Prostate gland (tissue), 2 donors: ENCODE measurements around the gene SYNPO2L. TPM values are rescaled to one million over a fixed set of nuclear protein-coding genes. Genes with fewer than 3 reads are reported as not detected.
"Not testable (repeated sequence)": the region's sequence is repeated elsewhere in the genome, so short reads cannot be mapped to it uniquely, and the experiment has no call there.

Experiments used
- DNase-seq: peaks from one replicate; pipeline ENCODE4 v3.0.0-alpha.2; 2019; ENCODE audit warnings: low spot score
- H3K27ac ChIP-seq, 2 donors: fragments of 200-600 bp; sonication (generic); 2 replicates each; pipeline ENCODE4 v1.5.1; 2017 to 2019
- H3K27me3 ChIP-seq: fragments of 200-600 bp; sonication (generic); replicated peaks from 2 replicates; pipeline ENCODE4 v1.5.1; 2019; ENCODE audit not compliant: insufficient read depth
- H3K36me3 ChIP-seq, 2 donors: fragments of 200-600 bp; sonication (generic); 1 replicate in 1 of 2; 2 replicates in 1 of 2; pipeline versions ENCODE4 v1.5.1 to v1.8.1; 2017 to 2019
- H3K4me1 ChIP-seq: fragments of 200-600 bp; sonication (generic); replicated peaks from 2 replicates; pipeline ENCODE4 v1.5.1; 2019
- H3K4me3 ChIP-seq, 2 donors: fragments of 200-600 bp; sonication (generic); 2 replicates each; pipeline ENCODE4 v1.5.1; 2017 to 2019
- H3K9me3 ChIP-seq: fragments of 200-600 bp; sonication (generic); 2 replicates; pipeline ENCODE4 v1.5.1; 2017
- POLR2A ChIP-seq: fragments of 450-650 bp; IDR thresholded peaks from one replicate; pipeline ENCODE4 v1.6.1; 2016; ENCODE audit warnings: antibody characterized with exemption, mild to moderate bottlenecking
- POLR2AphosphoS5 ChIP-seq: sonication (generic); formaldehyde crosslinking; IDR thresholded peaks from one replicate; pipeline ENCODE4 v1.6.1; 2017; ENCODE audit warnings: antibody characterized with exemption
- WGBS: methylation state at CpG from one replicate; pipeline ENCODE4 v1.1.5; 2018; 5-methylcytosine and 5-hydroxymethylcytosine counted together
- intact Hi-C: fragments of 100-400 bp; cut with DNase I; formaldehyde crosslinking; loops from one replicate; pipeline ENCODE4 v1.14.2; 2022
- total RNA-seq, 2 donors: library from RNA; depleted of rRNA; stranded (reverse); fragments of >200 nt; gene quantifications; one replicate each; pipeline ENCODE4 v1.1.0, GENCODE V29; 2016
- TF ChIP-seq, protein P1 (sequence below), 4 experiments: fragments of 200-600 bp in 2 of 4; fragments of 450-650 bp in 2 of 4; sonication (generic) in 2 of 4; IDR thresholded peaks; 1 replicate in 3 of 4; 2 replicates in 1 of 4; pipeline ENCODE4 v1.5.1; 2016 to 2019; ENCODE audit warnings: antibody characterized with exemption in 4 of 4, mild to moderate bottlenecking in 2 of 4, moderate library complexity in 2 of 4

The SYNPO2L gene
- total RNA-seq, 2 donors from 2014 or later = 0.23 to 0.77 TPM

DNA sequence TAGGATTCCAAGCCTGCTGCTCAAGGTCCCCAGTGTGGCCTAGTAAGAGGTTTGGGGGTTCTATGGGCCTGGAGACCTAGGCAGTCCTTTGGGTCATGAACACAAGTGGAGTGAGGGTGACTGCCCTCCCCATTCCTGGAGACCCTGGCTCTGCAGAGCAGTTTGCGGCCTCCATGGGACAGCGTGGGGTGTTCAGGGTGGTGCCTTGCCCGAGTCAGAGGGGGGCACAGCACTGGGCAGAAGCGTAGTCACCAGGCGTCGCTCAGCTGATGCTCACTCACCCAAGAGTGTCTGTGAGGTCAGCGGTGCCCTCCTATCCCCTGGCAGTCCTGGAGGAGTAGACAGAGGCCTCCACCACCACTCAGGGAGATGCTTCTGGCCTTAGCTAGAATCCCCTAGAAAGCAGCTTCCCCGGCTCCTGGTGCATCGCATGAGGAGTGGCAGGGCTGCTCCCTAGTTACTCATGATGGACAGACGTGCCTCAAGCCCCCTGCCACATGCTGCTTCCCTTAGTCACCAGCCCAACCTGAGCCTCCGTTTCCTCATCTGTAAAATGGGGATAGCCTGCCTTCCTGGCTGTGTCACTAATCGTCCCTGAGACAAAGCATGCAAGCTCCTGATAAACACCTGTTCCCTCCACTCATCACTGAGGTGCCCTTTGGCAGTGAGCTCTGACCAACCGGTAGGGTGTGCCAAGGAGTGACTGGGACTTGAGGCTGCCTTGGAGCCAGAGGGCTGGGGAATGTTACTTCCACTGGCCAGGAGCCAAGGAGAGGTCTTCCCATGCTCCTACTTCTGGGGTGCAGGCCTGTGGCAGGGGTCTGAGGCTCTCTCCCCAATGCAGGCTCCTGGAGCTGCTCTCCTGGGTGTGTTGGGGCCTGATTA, 8.6 kb upstream of the SYNPO2L start:
- H3K4me3 ChIP-seq, H3K27me3 ChIP-seq, H3K4me1 ChIP-seq, H3K27ac ChIP-seq, H3K36me3 ChIP-seq, intact Hi-C loops, DNase-seq, H3K9me3 ChIP-seq: not testable (repeated sequence)
- WGBS = 82% methylated on average over 9 of the region's 13 CpGs

DNA sequence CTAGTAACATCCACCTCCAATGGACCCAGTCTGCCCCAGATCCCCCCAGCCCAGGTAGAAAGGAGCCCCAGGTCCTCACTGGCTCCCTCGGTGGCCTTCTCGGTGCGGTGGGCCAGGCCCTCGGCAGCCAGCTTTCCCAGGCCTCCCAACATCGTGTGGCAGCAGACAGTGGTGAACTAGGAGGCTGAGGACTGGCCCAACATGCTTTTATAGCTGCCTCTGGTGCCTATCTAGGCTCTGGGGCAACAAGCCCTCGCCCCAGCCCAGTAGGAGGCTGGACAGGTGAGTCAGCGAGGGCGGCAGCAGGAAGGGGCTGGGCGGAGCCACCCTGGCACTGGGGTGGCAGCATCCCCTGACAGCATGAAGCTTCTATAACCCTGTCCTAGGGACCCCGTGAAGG, 7.8 kb upstream of the SYNPO2L start:
- H3K4me1 ChIP-seq, H3K27me3 ChIP-seq, H3K9me3 ChIP-seq, H3K27ac ChIP-seq, H3K4me3 ChIP-seq, H3K36me3 ChIP-seq, DNase-seq, intact Hi-C loops: not testable (repeated sequence)
- 78% methylated on average over 10 of the region's 10 CpGs for WGBS

DNA sequence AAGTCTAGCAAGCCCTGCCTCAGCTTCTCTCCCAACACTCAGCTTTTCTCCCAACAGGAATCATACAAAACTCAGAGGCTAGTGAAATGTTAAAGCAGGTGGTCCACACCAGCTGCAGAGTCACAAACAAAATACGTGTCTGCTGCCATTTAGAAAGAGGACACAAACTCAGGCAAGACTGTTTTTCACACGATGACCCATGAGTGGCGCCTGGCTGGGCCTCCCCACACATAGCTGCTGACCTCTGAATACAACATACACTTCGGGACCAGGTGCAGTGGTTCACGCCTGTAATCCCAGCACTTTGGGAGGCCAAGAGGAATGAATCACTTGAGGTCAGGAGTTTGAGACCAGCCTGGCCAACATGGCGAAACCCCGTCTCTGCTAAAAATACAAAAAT, 6.9 kb upstream of the SYNPO2L start:
- H3K4me3 ChIP-seq, H3K9me3 ChIP-seq, intact Hi-C loops, H3K4me1 ChIP-seq, H3K27me3 ChIP-seq, H3K27ac ChIP-seq, H3K36me3 ChIP-seq, DNase-seq: not testable (repeated sequence)
- 86% methylated on average over 7 of the region's 7 CpGs for WGBS

DNA sequence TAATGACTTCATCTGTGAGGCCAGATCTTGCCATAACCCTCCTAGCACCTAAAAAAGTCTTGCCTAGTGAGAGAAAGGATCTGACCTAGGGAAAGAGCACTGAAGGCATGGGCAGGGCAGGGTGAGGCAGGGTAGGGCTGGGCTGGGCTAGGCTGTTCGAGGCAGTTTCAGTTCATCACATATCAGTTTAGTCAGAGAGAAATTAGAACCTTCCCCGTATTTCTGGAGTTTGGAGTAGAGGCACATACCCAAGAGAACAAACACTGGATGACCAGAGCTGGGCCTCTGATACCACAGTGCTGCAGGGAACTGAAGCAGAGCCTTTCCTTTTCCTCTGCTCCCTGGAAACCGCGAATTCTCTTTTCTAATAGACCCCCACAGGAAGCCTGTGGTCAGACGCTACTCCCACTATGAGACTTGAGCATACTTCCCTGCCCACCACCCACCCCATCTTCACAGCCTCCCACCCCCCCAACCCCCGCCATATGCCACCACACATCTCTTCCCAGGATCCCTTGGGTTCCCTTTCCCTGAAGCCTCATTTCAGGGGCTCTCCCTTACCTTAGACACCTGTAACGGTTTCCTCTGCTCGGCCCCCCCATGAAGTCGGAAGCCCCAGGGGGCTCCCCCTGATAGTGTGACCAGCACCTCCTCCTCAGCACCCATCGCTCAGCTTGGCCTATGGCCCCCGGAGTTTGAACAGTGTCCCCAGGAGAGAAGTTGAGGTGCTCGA, 406 bp downstream of the SYNPO2L start:
- H3K27me3 ChIP-seq = no peaks in the 10 kb centered on the region
- no peak for DNase-seq
- intact Hi-C loops = no loop called here
- H3K9me3 ChIP-seq = no peaks in the 10 kb centered on the region
- no peaks in the 10 kb centered on the region for H3K36me3 ChIP-seq
- H3K4me1 ChIP-seq = no peaks in the 10 kb centered on the region
- no peak for TF ChIP-seq POLR2AphosphoS5
- TF ChIP-seq, protein P1, sequence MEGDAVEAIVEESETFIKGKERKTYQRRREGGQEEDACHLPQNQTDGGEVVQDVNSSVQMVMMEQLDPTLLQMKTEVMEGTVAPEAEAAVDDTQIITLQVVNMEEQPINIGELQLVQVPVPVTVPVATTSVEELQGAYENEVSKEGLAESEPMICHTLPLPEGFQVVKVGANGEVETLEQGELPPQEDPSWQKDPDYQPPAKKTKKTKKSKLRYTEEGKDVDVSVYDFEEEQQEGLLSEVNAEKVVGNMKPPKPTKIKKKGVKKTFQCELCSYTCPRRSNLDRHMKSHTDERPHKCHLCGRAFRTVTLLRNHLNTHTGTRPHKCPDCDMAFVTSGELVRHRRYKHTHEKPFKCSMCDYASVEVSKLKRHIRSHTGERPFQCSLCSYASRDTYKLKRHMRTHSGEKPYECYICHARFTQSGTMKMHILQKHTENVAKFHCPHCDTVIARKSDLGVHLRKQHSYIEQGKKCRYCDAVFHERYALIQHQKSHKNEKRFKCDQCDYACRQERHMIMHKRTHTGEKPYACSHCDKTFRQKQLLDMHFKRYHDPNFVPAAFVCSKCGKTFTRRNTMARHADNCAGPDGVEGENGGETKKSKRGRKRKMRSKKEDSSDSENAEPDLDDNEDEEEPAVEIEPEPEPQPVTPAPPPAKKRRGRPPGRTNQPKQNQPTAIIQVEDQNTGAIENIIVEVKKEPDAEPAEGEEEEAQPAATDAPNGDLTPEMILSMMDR (IDR thresholded peaks at IDR 0.05) = no peak
- no peak for TF ChIP-seq POLR2A
- H3K27ac ChIP-seq = no peak overlapping the region
- WGBS = 85% methylated on average over 12 of the region's 12 CpGs
- no peak overlapping the region for H3K4me3 ChIP-seq

DNA sequence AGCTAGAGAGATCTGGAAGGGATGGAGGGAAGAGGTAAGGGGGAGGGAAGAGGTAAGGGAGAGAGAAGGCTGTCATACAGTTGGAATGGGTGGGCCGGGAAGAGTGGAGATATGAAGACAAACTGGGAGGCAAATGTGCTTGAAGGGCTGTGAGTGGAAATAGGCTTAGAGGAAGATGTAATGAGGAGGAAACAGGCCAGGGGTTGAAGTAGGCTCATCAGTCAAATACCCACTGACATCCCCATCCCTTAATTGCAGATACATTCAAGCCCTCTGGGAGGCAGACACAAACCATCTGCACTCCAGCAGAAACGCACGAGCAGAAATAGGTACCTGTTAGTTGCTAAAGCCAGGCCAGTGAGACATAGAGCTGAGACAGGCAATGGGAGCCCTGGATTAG, 2.1 kb downstream of the SYNPO2L start:
- Histone ChIP-seq H3K4me1 (no peaks in the 10 kb centered on the region), H3K27me3 (no peaks in the 10 kb centered on the region), H3K36me3 (no peaks in the 10 kb centered on the region), H3K9me3 (no peaks in the 10 kb centered on the region), H3K27ac (no peak overlapping the region), H3K4me3 (no peak overlapping the region)
- DNase-seq = peak; percentile 17
- intact Hi-C loops = no loop called here
- WGBS = 64% methylated on average over 3 of the region's 3 CpGs
- peak; percentile 29 for TF ChIP-seq POLR2AphosphoS5
- TF ChIP-seq, protein P1 (IDR thresholded peaks at IDR 0.05) = peak in 1 of 4 experiments; percentile 46
- no peak for TF ChIP-seq POLR2A

DNA sequence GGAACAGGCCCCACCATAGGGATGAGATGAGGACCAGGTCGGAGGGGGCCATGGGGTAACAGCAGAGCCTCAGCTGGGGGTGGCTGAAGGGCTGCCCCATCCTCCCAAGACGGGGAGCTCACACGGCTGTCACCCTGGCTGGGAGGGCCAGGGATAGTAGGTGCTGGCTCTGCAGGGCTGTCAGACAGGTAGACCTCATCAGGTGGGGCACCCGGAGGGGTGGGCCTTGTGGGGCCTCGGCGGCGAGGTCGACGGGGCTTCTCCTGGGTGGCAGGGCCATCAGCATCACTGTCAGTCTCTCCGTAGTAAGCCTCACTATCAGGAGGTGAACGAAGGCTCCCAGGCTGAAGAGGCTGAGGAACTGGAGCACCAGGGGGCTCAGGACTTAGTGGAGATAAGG, 2.6 kb downstream of the SYNPO2L start:
- Histone ChIP-seq H3K36me3 (no peaks in the 10 kb centered on the region), H3K4me3 (no peak overlapping the region), H3K27ac (no peak overlapping the region), H3K27me3 (no peaks in the 10 kb centered on the region), H3K4me1 (no peaks in the 10 kb centered on the region), H3K9me3 (no peaks in the 10 kb centered on the region)
- no peak for DNase-seq
- TF ChIP-seq POLR2AphosphoS5 (no peak), POLR2A (no peak)
- TF ChIP-seq, protein P1 (IDR thresholded peaks at IDR 0.05) = no peak
- intact Hi-C loops = no loop called here
- 92% methylated on average over 11 of the region's 11 CpGs for WGBS
